Transverse colon (tissue), 4 donors: Measurements from ENCODE around the gene CYTH3. TPM values are rescaled to one million over a fixed set of nuclear protein-coding genes. Genes with fewer than 3 reads are reported as not detected.

Experiments
- DNase-seq: peaks from one replicate; pipeline ENCODE4 v3.0.0-alpha.2; 2019
- H3K27ac ChIP-seq, 4 donors: fragments of 200-600 bp; sonication (generic); 2 replicates each; pipeline ENCODE4 v1.5.1; 2016 to 2018; ENCODE audit warnings: inconsistent platforms in 4 of 4
- H3K27me3 ChIP-seq: fragments of 200-600 bp; sonication (generic); 2 replicates; pipeline ENCODE4 v1.5.1; 2017; ENCODE audit warnings: inconsistent platforms
- H3K36me3 ChIP-seq, 4 donors: fragments of 200-600 bp; sonication (generic); 2 replicates each; pipeline ENCODE4 v1.5.1; 2017 to 2019; ENCODE audit warnings: inconsistent platforms in 4 of 4
- H3K4me1 ChIP-seq, 4 donors: fragments of 200-600 bp; sonication (generic); 2 replicates each; pipeline ENCODE4 v1.5.1; 2017 to 2020; ENCODE audit warnings: inconsistent platforms in 4 of 4
- H3K4me3 ChIP-seq, 4 donors: fragments of 200-600 bp; sonication (generic); 1 replicate in 1 of 4; 2 replicates in 3 of 4; pipeline versions ENCODE4 v1.5.1 to v1.6.1; 2017 to 2019; ENCODE audit warnings: inconsistent platforms in 4 of 4
- H3K9me3 ChIP-seq, 2 donors: fragments of 200-600 bp; sonication (generic); 2 replicates each; pipeline ENCODE4 v1.5.1; 2017 to 2019; ENCODE audit warnings: inconsistent platforms in 2 of 2
- EP300 ChIP-seq: sonication (generic); formaldehyde crosslinking; IDR thresholded peaks from one replicate; pipeline ENCODE4 v1.6.1; 2017; ENCODE audit warnings: antibody characterized with exemption, low read depth
- POLR2A ChIP-seq: fragments of 450-650 bp; IDR thresholded peaks from one replicate; pipeline ENCODE4 v1.6.1; 2016; ENCODE audit warnings: antibody characterized with exemption, mild to moderate bottlenecking, moderate library complexity
- POLR2AphosphoS5 ChIP-seq, 3 donors: sonication (generic); formaldehyde crosslinking; IDR thresholded peaks; one replicate each; pipeline ENCODE4 v1.6.1; 2016; ENCODE audit warnings: antibody characterized with exemption in 3 of 3
- WGBS, 2 donors: methylation state at CpG; one replicate each; pipeline ENCODE4 v1.1.5; 2018; ENCODE audit warnings: low coverage in 1 of 2; 5-methylcytosine and 5-hydroxymethylcytosine counted together
- in situ Hi-C, 4 donors: fragments of 200-750 bp; cut with MboI; loops; one replicate each; pipeline versions ENCODE4 v1.15.0 to v1.15.1; 2017; ENCODE audit warnings: low sequenced_read_pairs in 3 of 4, low pct_ligation_motif_present in 1 of 4, low pct_unique_long_range_greater_than_20kb in 1 of 4
- intact Hi-C: fragments of 100-400 bp; cut with DNase I; formaldehyde crosslinking; loops from one replicate; pipeline ENCODE4 v1.15.1; 2023; ENCODE audit warnings: low total_unique reads
- total RNA-seq, 4 donors: library from RNA; depleted of rRNA; stranded (reverse); fragments of >200 nt; gene quantifications; one replicate each; pipeline ENCODE4 v1.1.0, GENCODE V29; 2016
- TF ChIP-seq, protein P1 (sequence below), 5 experiments: fragments of 200-600 bp in 3 of 5; fragments of 450-650 bp in 2 of 5; sonication (generic) in 3 of 5; IDR thresholded peaks; 1 replicate in 2 of 5; 2 replicates in 3 of 5; pipeline ENCODE4 v1.5.1; 2016 to 2017; ENCODE audit warnings: antibody characterized with exemption in 5 of 5, inconsistent platforms in 3 of 5, mild to moderate bottlenecking in 2 of 5, moderate library complexity in 1 of 5

Gene CYTH3
- total RNA-seq, 4 donors from 2014 or later: 15.0 to 25.4 (median 19.4) TPM

GRCh38 chr7:6160191-6160623 is 112.2 kb downstream of the CYTH3 start:
- peaks cover 0 to 9% (median 1%) of the 10 kb centered on the region in 4 donors for H3K4me1 ChIP-seq
- H3K27ac ChIP-seq: peak overlapping the region in 3 of 4 donors; percentile 18 to 65 (median 34)
- peak; percentile 44 for DNase-seq
- TF ChIP-seq, protein P1, sequence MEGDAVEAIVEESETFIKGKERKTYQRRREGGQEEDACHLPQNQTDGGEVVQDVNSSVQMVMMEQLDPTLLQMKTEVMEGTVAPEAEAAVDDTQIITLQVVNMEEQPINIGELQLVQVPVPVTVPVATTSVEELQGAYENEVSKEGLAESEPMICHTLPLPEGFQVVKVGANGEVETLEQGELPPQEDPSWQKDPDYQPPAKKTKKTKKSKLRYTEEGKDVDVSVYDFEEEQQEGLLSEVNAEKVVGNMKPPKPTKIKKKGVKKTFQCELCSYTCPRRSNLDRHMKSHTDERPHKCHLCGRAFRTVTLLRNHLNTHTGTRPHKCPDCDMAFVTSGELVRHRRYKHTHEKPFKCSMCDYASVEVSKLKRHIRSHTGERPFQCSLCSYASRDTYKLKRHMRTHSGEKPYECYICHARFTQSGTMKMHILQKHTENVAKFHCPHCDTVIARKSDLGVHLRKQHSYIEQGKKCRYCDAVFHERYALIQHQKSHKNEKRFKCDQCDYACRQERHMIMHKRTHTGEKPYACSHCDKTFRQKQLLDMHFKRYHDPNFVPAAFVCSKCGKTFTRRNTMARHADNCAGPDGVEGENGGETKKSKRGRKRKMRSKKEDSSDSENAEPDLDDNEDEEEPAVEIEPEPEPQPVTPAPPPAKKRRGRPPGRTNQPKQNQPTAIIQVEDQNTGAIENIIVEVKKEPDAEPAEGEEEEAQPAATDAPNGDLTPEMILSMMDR (IDR thresholded peaks at IDR 0.05): peak; percentile 54 to 69 (median 55)
- TF ChIP-seq EP300 (no peak), POLR2AphosphoS5 (IDR thresholded peaks at IDR 0.05) (peak in 2 of 3 donors; percentile 21 to 31), POLR2A (no peak)
- intact Hi-C loops (loop anchor here (2.0 to 5.0 kb wide), 2 partner anchors 112 to 163 kb away; partner anchors contain the start of gene CYTH3), in situ Hi-C loops (loop anchor here in 2 of 4 donors (10.0 kb wide), 1 partner anchor 165 kb away; no protein-coding TSS in a partner anchor)
- no peak overlapping the region for H3K4me3 ChIP-seq
- H3K9me3 ChIP-seq: no peaks in the 10 kb centered on the region
- no peaks in the 10 kb centered on the region for H3K27me3 ChIP-seq
- H3K36me3 ChIP-seq: peaks cover 0 to 28% (median 8%) of the 10 kb centered on the region in 4 donors
- WGBS, 2 donors: 59% methylated on average over 15 of the region's 15 CpGs; no CpG with 5 or more reads in 1 of the 2 donors

- Histone ChIP-seq H3K4me1 (peaks cover 0 to 9% (median 1%) of the 10 kb centered on the region in 4 donors), H3K9me3 (no peaks in the 10 kb centered on the region), H3K36me3 (peaks cover 0 to 31% (median 8%) of the 10 kb centered on the region in 4 donors), H3K27ac (peak overlapping the region in 3 of 4 donors; percentile 18 to 65 (median 34)), H3K4me3 (no peak overlapping the region), H3K27me3 (no peaks in the 10 kb centered on the region)
- DNase-seq: no peak
- in situ Hi-C loops: loop anchor here in 2 of 4 donors (10.0 kb wide), 1 partner anchor 165 kb away; no protein-coding TSS in a partner anchor
- intact Hi-C loops: loop anchor here (2.0 to 5.0 kb wide), 2 partner anchors 113 to 163 kb away; partner anchors contain the start of gene CYTH3
- TF ChIP-seq, protein P1 (IDR thresholded peaks at IDR 0.05): no peak
- no peak for TF ChIP-seq EP300
- no peak for TF ChIP-seq POLR2AphosphoS5 (IDR thresholded peaks at IDR 0.05)
- no peak for TF ChIP-seq POLR2A
- 83% methylated on average over 23 of the region's 24 CpGs; no CpG with 5 or more reads in 1 of the 2 donors for WGBS, 2 donors
Measured at GRCh38 chr7:6159524-6160031, 112.8 kb downstream of the CYTH3 start.

DNA sequence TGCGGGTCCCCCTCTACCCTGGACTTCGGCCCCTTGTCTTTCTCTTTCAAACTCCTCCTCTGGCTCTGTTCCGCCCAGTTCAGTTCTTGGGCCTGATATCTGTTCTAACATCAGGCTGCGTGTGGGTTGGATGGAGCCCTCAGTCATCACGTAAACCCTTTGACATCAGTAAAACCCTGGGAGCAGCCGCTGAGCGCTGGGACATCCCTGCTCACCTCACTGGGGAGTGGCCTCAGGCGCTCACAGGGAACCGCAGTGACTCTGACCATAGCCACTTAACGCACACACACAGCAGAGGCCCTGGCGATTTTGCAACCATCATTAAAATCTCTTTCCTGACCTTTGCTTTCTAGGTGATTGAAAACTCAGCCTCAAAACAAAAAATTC is 113.3 kb downstream of the CYTH3 start:
- Histone ChIP-seq H3K9me3 (no peaks in the 10 kb centered on the region), H3K27me3 (no peaks in the 10 kb centered on the region), H3K36me3 (peaks cover 0 to 31% (median 11%) of the 10 kb centered on the region in 4 donors), H3K4me3 (no peak overlapping the region), H3K27ac (no peak overlapping the region), H3K4me1 (peaks cover 0 to 9% (median 1%) of the 10 kb centered on the region in 4 donors)
- in situ Hi-C loops: no loop called here
- DNase-seq: no peak
- TF ChIP-seq POLR2A: no peak
- TF ChIP-seq POLR2AphosphoS5 (IDR thresholded peaks at IDR 0.05): no peak
- no peak for TF ChIP-seq EP300
- TF ChIP-seq, protein P1 (IDR thresholded peaks at IDR 0.05): no peak
- intact Hi-C loops: no loop called here
- 94% methylated on average over 11 of the region's 11 CpGs; no CpG with 5 or more reads in 1 of the 2 donors for WGBS, 2 donors

DNA sequence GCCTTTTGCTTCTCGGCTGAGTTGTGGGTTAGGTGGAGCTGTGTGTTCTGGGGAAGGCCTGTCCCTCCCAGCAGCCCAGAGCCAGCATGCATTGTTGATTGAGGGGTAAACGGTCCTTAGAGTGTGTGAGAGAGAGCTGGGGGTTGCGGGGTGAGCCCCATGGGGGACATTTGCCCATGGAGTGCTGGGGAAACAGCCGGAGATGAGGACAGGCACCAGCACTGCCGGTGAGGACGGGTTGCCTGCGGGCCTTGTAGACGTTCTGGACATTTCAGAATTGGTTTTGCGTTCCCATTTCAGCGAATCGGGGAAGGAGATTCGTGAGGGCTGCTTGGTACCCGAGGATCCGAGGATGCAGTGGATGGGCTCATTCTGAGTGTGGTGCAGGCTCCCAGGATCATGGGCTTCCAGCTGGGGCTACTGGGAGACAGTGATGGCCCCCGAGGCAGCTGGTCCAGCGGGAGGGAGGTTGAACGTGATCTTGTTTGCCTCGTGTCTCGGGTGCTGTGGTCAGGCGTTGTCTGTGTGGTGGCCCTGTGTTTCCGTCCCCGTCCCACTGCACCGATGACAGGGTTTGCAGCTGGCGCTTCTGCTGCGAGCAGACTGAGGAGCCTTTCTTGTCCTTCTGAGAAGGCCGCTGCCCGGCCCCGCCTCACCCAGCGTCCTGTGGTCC is 113.9 kb downstream of the CYTH3 start:
- no peak overlapping the region for H3K4me3 ChIP-seq
- in situ Hi-C loops (no loop called here), intact Hi-C loops (no loop called here)
- WGBS, 2 donors: 91% methylated on average over 29 of the region's 29 CpGs; no CpG with 5 or more reads in 1 of the 2 donors
- TF ChIP-seq, protein P1 (IDR thresholded peaks at IDR 0.05): no peak
- TF ChIP-seq POLR2AphosphoS5 (IDR thresholded peaks at IDR 0.05) (no peak), POLR2A (no peak), EP300 (no peak)
- H3K4me1 ChIP-seq: peaks cover 0 to 9% (median 1%) of the 10 kb centered on the region in 4 donors
- H3K36me3 ChIP-seq: peaks cover 0 to 35% (median 14%) of the 10 kb centered on the region in 4 donors
- DNase-seq: no peak
- no peaks in the 10 kb centered on the region for H3K9me3 ChIP-seq
- no peaks in the 10 kb centered on the region for H3K27me3 ChIP-seq
- no peak overlapping the region for H3K27ac ChIP-seq
